Hindlimb muscle (tissue), 1 donor: ENCODE measurements around the gene NSRP1. TPM values are rescaled to one million over a fixed set of nuclear protein-coding genes. Genes with fewer than 3 reads are reported as not detected.
"Not testable (repeated sequence)": the region's sequence is repeated elsewhere in the genome, so short reads cannot be mapped to it uniquely, and the experiment has no call there.

Source experiments
- DNase-seq: peaks from one replicate; pipeline ENCODE4 v3.0.0-alpha.2; 2013
- polyA plus RNA-seq: library from polyadenylated mRNA; unstranded; fragments of 120-200 nt; gene quantifications from one replicate; pipeline ENCODE4 v1.2.1, GENCODE V29; 2013; ENCODE audit not compliant: insufficient read length

Gene NSRP1, protein sequence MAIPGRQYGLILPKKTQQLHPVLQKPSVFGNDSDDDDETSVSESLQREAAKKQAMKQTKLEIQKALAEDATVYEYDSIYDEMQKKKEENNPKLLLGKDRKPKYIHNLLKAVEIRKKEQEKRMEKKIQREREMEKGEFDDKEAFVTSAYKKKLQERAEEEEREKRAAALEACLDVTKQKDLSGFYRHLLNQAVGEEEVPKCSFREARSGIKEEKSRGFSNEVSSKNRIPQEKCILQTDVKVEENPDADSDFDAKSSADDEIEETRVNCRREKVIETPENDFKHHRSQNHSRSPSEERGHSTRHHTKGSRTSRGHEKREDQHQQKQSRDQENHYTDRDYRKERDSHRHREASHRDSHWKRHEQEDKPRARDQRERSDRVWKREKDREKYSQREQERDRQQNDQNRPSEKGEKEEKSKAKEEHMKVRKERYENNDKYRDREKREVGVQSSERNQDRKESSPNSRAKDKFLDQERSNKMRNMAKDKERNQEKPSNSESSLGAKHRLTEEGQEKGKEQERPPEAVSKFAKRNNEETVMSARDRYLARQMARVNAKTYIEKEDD
- 25.8 TPM for polyA plus RNA-seq

DNA sequence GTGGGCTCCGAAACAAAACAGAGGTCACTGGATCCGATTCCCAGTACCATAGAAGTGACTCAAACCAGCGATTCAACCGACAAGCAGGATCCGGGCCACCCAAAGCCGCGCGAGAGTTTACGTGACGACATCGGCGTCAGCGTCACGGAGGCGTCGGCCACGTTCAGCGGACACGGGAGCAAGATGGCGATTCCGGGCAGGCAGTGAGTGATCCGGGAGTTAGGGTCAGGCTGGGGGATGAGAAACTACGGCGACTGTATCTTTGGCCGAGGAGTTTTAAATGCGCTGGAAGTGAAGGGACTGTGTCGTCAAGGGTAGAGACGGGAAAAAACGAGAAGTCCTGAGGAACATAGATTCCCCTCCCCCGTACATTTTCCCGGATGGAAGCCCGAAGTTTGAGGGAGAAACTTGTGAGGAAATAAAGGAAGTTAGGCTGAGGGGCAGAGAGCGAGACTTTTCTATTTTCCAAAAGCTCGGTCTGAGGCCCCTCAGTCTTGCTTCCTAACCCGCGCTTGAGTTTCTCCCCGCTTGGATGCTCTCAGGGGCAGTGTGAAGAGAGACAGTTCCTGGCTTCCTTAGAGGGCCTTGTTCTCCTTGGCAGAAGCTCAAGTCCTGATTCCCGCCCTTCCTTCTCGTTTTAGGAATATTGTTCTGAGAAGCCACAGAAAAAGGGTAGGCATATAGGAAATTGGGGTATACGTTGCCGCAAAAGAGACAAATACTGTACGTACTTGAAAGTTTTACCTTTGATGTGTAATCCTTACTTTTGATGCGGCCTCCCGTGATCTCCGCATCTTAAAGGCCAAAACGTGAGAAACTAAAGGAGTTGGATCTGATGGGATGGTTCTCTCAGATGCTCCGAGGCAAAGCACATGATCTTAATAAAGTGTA, at the start of gene NSRP1:
NSRP1 (plus strand) TSS at position 156 of the 891 bp plus-strand sequence; CDS start at position 184, 28 bp downstream.
- DNase-seq = peak; percentile 98

GRCh38 chr17:30068465-30068864, 48.2 kb upstream of the NSRP1 start:
- no peak for DNase-seq

DNA sequence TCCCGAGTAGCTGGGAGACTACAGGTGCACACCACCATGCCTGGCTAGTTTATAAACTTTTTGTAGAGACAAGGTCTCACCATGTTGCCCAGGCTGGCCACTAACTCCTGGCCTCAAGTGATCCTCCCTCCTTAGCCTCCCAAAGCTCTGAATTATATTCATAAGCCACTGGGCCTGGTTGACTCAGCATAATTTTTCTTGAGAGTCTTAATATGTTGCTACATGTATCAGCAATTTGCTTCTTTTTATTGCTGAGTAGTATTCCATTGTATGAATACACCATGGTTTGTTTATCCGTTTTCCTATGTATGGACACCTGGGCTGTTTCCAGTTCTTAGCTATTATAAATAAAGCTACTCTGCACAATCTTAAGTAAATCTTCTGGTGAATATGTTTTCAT, 42.4 kb upstream of the NSRP1 start:
- DNase-seq = no peak

GRCh38 chr17:30074730-30075129, 41.9 kb upstream of the NSRP1 start:
- no peak for DNase-seq

DNA sequence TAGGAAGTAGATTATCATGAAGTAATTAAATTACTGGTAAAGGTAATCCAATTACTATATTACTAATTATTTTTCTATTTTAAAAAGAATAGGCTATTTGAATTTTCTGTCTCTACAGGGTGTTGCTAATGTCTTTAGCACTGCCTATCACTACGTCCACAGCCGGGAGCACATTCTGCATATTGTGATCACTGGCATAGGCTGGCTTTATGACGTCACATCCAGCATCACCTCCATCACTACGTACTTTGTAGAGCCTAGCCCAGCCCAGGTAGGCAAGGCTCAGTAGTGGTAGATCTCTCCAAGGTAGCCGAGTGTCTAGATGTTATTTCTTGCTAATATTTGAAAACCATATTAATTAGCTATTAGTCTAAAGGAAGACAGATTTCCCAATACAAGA, 33.8 kb upstream of the NSRP1 start:
- DNase-seq = no peak

DNA sequence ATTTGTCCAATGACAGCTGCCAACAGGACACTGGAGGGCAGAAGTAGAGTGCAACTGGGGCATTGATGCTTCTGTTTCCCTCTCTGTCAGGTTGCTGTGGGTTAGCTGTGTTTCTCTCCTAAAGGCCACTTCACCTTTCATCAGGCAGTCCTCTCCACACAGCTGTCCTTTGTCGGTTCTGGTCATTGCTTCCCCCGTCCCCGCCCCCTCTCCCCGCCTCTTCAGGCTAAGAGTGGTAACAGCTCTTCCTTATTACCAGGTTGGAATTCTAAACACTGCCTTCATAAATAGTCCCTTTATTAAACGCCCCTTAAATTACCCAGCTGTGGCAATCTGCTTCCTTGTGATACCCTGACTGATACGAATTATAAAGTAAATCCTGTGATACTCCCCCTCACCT, 31.8 kb upstream of the NSRP1 start:
- DNase-seq = no peak

DNA sequence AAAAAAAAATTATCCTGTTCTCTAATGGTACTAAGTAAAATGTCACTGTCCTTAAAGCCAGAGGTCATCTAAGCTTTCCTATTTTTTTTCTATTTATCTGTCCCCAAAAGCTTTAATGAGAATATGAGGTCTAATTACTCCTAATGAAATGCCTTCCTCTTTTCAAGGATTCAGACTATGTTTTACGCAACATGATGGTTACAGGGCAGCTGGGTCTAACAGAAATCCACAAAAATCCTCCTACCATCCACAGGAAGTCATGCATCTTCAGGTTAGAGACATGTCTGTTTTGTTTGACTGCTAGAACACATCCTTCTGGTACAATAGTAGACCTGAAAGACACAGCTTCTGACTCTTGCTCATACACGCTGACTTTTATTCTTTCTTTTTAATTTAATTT, 29.7 kb upstream of the NSRP1 start:
- DNase-seq = no peak

DNA sequence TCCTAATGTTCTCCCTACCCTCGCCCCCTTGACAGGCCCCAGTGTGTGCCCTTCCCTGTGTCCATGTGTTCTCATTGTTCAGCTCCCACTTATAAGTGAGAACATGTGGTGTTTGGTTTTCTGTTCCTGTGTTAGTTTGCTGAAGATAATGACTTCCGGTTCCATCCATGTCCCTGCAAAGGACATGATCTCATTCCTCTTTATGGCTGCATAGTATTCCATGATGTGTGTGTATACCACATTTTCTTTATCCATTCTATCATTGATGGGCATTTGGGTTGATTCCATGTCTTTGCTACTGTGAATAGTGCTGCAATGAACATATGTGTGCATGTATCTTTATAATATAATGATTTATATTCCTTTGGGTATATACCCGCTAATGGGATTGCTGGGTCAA, 29.2 kb upstream of the NSRP1 start:
- DNase-seq = not testable (repeated sequence)

- DNase-seq = no peak
Measured at GRCh38 chr17:30091121-30091670, 25.4 kb upstream of the NSRP1 start.

DNA sequence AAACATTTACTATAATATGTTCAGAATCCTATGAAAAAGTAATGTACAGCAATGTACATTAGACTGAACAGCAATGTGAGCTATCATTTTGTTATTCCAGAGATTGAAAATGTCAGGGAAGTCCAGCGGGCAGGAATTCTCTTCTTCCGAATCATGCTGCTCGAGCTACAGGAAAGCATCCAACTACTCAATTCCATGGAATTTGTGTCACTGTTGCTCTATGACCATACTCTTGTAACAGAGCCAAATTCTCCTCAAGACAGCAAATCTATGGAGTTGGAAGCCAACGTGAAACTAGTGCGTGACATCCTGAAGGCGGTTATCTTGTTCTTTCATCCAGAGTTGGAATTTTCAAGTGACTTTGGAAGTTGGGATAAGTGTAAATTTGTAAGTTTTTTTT, 24.8 kb upstream of the NSRP1 start:
- peak; percentile 14 for DNase-seq

DNA sequence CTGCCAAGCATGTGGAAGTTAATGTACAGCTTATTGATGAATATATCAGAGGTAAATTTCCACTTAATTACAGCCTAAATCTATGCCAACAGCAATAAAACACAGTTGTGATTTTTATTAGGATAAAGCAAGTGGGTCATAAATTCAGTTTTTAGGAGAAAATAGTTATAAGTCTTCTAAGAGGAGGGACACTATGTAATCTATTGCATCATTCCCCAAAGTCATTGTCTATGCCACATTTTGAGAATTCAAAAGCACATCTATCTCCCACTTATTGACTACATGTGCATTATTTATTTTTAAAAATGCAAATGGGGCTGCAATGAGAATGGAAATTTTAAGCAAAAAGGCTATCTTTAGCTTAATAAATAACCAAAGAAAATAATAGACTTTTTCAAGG, 23.7 kb upstream of the NSRP1 start:
- DNase-seq = no peak

- DNase-seq = peak; percentile 59
Measured at GRCh38 chr17:30093463-30094147, 23.0 kb upstream of the NSRP1 start.

- peak; percentile 23 for DNase-seq
Measured at GRCh38 chr17:30095507-30096244, 20.9 kb upstream of the NSRP1 start.

DNA sequence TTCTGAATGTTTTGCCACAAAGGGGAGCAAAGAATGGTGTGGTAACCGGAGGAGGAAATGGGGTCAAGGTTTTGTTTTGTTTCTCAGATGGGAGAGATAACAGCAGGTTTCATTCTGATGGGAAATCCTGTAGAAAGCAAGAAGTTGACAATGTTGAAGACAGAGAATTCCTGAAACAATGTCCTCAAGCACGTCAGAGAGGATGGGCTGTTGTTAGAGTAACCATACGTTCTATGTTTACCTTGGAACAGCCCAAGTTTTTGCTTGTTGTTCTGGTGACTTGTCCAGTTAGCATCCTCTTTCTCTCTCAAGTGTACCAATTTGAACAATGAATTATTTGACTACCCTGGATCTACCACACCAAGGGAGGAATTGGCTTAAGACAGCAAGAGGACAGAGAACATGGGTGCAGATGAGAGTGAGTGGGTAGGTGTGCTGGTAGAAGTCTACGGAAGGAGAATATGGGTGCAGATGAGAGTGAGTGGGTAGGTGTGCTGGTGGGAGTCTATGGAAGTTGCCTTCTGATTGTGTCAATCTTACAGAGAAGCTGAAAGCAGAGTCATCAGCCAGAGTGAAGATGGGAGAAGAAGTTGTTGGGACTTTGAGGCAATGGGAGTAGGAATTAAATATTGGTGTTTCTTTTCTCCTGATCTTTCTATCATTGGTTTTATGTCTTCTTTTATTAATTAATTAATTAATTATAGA, 14.8 kb upstream of the NSRP1 start:
- DNase-seq = no peak

DNA sequence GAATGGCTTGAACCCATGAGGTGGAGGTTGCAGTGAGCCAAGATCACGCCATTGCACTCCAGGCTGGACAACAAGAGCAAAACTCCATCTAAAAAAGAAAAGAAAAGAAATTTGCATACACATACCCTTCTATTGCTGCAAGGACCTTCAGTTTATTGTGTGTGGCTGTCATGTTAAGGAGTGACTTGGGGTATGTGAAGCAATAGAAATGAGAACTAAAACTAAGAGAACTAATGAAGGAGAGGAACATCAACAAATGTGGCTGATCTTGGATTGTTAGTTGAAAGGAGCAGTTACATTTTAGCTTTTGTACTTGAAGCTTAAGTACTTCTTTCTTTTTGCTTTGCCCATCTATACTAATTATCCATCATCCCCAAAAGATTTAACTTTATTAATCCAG, 12.7 kb upstream of the NSRP1 start:
- DNase-seq = no peak

DNA sequence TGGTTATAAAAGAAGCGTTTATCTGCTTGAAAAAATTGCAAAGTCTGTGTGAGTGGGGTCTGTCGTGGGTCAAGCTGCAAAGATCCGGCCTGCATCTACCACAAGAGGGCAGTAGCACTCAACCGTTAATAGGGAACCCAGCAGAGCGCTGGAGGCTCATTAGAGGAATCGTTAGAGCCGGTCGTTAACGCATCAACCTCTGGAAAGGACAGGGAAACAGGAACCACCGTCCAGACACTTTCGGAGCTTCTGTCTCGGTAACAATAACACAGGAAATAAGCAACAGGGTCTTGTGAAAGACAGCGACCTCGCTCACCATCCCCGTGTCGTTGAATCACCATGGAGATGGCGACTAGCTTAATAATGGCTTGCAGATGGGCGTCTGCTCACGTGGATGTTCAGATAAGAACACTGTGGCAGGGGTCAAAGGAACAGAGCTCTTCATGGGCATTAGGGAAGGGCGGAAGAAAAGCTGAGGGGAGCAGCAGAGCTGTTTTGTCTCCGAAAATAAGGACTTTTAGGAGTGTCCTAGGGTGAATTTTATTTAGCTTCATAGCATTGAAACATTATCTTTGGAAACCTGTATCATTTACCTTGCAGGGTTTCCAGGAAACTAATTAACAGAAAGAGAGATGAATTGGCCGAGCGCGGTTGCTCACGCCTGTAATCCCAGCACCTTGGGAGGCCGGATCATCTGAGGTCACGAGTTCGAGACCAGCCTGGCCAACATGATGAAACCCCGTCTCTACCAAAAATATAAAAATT, 11.9 kb upstream of the NSRP1 start:
- peak; percentile 84 for DNase-seq

- DNase-seq = no peak
Measured at GRCh38 chr17:30112794-30113193, 3.8 kb upstream of the NSRP1 start.

- no peak for DNase-seq
Measured at GRCh38 chr17:30113213-30113612, 3.4 kb upstream of the NSRP1 start.

DNA sequence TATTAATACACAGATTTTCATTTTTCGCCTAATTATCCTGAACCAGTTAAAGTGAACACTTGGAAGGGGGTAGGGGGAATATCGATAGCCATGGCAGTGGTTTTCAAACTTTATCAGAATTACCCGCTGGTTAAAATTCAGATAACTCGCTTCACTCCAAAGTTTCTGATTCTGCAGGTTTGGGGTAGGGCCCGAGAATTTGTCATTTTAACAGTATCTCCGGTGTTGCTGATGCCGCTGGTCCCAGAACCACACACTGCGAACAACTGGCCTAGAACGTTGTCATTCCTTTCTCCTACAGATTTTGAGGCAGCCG, 313 bp upstream of the NSRP1 start:
- no peak for DNase-seq

DNA sequence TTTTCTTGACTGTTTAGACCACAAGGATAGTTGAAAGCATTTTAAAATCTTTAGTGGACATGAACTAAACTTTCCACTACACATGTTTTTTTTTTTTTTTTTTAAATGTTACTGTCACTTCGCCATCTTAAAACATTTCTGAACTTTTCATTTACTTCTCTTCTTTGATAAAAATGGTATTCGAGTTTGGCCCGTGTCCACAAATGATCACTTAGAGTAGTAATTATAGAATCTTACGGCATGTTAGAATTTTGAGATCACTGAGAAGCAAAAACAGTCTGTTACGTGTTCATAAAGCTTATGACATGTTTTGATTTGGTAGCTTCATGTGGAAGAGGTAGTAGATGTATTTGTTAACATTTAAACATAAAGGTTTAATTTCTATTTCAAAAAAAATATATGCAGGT, 1.1 kb downstream of the NSRP1 start:
- peak; percentile 10 for DNase-seq
